ENCODE measurements around the gene NAA15.

Gene NAA15

DNA sequence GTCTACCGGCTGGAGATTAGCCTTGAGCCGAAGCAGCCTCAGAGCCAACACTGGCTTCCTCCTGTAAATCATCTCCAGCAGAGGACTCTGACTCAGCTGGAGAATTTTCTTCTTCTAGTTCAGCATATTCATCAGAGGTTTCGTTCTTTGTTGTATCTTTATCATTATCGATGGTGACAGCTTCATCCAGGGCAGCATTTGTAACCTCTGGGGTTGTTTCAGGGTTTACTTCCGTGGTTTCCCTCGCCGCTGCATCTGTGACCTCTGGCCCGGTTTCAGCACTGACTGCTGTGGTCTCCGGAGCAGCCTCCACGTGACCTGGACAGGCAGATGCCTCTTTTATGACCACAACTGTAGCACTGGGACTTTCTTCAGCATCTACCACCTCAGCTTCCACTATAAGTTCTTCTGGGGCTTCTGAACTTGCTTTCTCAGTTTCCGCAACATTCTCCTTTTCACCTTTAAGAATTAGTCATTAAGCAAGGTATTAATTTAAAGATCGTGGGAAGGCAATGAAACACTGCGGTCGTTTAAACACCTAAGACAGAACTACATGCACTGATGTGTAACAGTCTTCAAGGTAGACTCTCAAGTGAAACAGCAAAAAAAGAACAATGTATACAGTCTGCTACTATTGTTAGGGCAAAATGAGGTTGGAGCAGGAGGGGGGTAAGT lies 34.6 kb upstream of the NAA15 start:
- peak; percentile 56 to 59 for DNase-seq (ENCODE audit: low read depth in 2 of 2)
- TF ChIP-seq, protein P1, sequence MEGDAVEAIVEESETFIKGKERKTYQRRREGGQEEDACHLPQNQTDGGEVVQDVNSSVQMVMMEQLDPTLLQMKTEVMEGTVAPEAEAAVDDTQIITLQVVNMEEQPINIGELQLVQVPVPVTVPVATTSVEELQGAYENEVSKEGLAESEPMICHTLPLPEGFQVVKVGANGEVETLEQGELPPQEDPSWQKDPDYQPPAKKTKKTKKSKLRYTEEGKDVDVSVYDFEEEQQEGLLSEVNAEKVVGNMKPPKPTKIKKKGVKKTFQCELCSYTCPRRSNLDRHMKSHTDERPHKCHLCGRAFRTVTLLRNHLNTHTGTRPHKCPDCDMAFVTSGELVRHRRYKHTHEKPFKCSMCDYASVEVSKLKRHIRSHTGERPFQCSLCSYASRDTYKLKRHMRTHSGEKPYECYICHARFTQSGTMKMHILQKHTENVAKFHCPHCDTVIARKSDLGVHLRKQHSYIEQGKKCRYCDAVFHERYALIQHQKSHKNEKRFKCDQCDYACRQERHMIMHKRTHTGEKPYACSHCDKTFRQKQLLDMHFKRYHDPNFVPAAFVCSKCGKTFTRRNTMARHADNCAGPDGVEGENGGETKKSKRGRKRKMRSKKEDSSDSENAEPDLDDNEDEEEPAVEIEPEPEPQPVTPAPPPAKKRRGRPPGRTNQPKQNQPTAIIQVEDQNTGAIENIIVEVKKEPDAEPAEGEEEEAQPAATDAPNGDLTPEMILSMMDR (IDR thresholded peaks at IDR 0.05; ENCODE audit: low read depth, low read length): no peak
- peak overlapping the region; percentile 8 to 40 for H3K4me3 ChIP-seq (replicated peaks in 1 of 2; ENCODE audit: low read depth in 2 of 2, low read length in 2 of 2)

DNA sequence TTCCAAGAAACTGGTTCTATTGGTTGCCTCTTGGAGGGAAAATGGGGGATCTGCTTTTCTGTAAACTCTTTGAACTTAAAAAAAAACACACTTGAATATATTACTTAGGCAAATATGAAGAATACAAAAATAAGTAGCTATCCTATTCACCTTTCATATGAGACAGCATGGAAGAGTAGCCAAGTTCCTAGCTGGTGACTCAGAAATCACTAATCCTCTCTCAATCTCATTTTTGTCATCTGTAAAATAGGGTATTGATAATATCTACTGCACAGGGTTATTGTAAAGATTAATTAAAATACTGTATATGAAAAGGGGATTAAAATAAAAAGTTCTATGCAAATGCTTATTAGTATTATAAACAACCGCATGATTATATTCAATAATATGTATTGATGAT lies 34.0 kb upstream of the NAA15 start:
- H3K4me3 ChIP-seq (replicated peaks in 1 of 2; ENCODE audit: low read depth in 2 of 2, low read length in 2 of 2): no peak overlapping the region
- DNase-seq (ENCODE audit: low read depth in 2 of 2): peak in 1 of 2 donors; percentile 10
- TF ChIP-seq, protein P1 (IDR thresholded peaks at IDR 0.05; ENCODE audit: low read depth, low read length): no peak

DNA sequence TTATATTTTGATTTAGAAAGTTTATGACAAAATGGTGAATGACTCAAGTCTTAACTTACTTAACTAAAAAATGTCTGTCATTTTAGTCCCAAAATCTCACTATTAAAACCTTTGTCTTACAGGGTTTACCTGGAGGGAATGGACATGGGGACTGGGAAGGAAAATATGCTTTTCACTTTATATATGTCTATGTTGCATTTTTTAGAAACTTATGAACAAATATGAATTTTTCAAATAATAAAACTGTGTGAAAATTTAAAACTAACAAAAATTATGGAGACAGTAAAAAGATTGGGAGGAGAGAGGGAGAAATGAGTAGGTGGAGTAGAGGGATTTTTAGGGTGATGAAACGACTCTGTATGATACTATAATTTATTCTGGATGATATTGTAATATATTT lies 27.5 kb upstream of the NAA15 start:
- DNase-seq (ENCODE audit: low read depth in 2 of 2): no peak
- TF ChIP-seq, protein P1 (IDR thresholded peaks at IDR 0.05; ENCODE audit: low read depth, low read length): no peak

DNA sequence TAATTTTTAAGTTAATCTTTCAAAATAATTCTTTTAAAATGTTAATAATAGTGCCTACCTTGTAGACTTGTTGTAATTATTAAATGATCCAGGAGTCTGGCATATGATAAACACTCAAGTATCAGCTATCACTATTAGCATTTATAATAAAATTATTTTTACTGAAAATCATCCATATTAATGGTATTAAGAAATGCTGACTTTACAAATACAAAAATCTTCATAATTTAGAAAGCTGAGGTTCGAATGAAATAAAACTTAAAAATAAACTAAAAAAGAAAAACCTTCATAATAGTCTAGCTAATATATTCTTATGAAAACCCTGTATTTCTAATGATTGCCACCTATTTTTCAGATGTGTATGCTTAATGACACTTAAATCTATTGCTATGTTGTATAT lies 26.5 kb upstream of the NAA15 start:
- TF ChIP-seq, protein P1 (IDR thresholded peaks at IDR 0.05; ENCODE audit: low read depth, low read length): no peak
- DNase-seq (ENCODE audit: low read depth in 2 of 2): no peak
- no peak overlapping the region for H3K4me3 ChIP-seq (replicated peaks in 1 of 2; ENCODE audit: low read depth in 2 of 2, low read length in 2 of 2)

More for the DNA sequence above, 27.5 kb upstream of the NAA15 start:
- H3K4me3 ChIP-seq (replicated peaks in 1 of 2; ENCODE audit: low read depth in 2 of 2, low read length in 2 of 2): no peak overlapping the region

DNA sequence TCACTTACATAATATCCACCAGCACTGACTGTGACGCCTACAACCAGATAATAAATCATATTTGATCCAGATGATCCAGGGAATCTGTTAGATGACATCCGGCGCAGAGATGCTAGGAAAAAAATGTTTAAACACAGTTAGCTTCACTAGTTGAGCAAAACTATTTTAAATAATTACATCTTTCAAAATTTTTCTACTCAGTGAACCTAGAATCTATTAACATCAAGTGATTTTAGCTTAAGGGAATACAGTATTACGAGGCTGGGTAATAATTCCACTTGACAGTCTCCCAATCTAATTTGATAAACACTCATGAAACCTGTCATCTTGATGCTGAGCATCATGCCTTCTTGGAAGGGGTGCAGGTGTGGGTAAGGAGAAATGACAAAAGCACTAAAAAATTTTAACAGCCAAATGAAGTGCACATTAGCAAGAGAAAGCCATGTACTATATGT lies 26.0 kb upstream of the NAA15 start:
- no peak overlapping the region for H3K4me3 ChIP-seq (replicated peaks in 1 of 2; ENCODE audit: low read depth in 2 of 2, low read length in 2 of 2)
- no peak for DNase-seq (ENCODE audit: low read depth in 2 of 2)
- TF ChIP-seq, protein P1 (IDR thresholded peaks at IDR 0.05; ENCODE audit: low read depth, low read length): no peak

GRCh38 chr4:139278485-139278884 lies 22.8 kb upstream of the NAA15 start:
- no peak for DNase-seq (ENCODE audit: low read depth in 2 of 2)
- peak overlapping the region in 1 of 2 donors; percentile 62 for H3K4me3 ChIP-seq (replicated peaks in 1 of 2; ENCODE audit: low read depth in 2 of 2, low read length in 2 of 2)
- TF ChIP-seq, protein P1 (IDR thresholded peaks at IDR 0.05; ENCODE audit: low read depth, low read length): no peak

All from cardiac fibroblast (primary cell).